ENCODE results near the gene ARHGAP44.
A peak's percentile ranks its signal among the peaks of the same experiment; 100 is the strongest.

Gene ARHGAP44

GRCh38 chr17:13005530-13005929, 216.2 kb downstream of the ARHGAP44 start:
- DNase-seq (ENCODE audit: extremely low spot score, insufficient read length, low read depth) (no peak), FAIRE-seq (no peak)

- no peak for FAIRE-seq
Observed at GRCh38 chr17:13008461-13008860, 219.2 kb downstream of the ARHGAP44 start.

DNA sequence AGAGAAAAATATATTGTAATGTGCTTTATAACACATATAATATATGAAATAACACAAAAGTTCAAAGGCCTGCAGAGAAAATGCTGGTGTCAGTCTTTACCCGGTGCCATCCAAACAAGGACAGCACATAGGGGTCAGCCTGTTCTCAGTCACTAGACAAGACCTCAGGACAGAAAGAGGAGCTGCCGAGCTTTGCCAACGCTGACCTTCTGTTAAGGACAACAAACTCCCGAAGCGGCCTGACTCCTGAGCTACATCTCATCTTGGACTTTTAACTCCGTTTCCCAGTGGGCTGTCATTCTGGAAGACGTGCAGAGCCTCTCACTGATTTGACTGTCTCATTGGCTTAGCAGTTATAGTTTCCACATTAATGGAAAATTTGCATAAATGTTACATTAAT, 221.7 kb downstream of the ARHGAP44 start:
- DNase-seq (ENCODE audit: extremely low spot score, insufficient read length, low read depth) (no peak), FAIRE-seq (no peak)

More at GRCh38 chr17:13008461-13008860, 219.2 kb downstream of the ARHGAP44 start:
- no peak for DNase-seq (ENCODE audit: extremely low spot score, insufficient read length, low read depth)

GRCh38 chr17:13014801-13015200, 225.5 kb downstream of the ARHGAP44 start:
- DNase-seq (ENCODE audit: extremely low spot score, insufficient read length, low read depth) (no peak), FAIRE-seq (no peak)

GRCh38 chr17:13016881-13017654, 227.8 kb downstream of the ARHGAP44 start:
- DNase-seq (ENCODE audit: extremely low spot score, insufficient read length, low read depth) (no peak), FAIRE-seq (peak; percentile 46)

DNA sequence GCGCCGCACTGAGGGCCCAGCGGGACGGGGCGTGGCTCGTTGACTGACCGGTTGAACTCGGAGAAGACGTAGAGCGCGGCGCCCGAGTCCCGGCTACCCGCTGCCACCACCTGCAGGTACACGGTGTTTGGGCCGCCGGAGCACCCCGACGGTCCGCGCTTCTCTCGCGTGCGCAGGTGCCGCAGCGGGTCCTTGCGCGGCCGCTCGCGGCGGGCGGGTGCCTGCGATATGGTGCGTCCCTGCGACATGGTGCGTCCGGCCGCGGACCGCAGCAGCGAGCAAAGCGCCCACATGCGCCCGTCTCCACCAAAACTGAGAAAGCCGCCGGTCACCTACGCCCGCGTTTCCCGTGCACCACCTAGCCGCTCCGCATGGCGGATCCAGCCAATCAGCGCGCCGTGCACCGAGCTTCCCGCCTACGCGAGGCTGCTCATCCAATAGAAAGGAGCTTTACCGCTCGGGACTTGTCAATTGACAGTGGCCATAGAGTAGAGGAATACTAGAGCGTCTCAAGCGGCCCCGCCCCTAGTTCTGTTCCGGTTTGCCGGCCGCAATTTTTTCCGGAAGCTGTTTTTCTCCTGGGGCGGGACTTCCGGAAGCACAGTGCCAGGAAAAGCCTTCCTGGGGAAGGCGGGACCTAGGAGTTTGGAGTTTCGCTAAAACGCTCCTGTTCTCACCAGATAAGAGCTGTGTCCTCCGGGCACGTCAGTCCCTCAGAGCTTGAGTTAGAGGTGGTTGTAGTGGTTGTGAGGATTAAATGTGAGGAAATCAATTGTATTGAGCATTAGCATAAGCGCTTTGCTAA, 228.6 kb downstream of the ARHGAP44 start, which contains the start of gene ELAC2:
Gene ELAC2, minus strand, starts transcription at position 373 of the 805 bp plus-strand sequence. Its CDS starts 80 bp downstream, at position 293.
- peak; percentile 93 for DNase-seq (ENCODE audit: extremely low spot score, insufficient read length, low read depth)
- peak; percentile 99 for FAIRE-seq

DNA sequence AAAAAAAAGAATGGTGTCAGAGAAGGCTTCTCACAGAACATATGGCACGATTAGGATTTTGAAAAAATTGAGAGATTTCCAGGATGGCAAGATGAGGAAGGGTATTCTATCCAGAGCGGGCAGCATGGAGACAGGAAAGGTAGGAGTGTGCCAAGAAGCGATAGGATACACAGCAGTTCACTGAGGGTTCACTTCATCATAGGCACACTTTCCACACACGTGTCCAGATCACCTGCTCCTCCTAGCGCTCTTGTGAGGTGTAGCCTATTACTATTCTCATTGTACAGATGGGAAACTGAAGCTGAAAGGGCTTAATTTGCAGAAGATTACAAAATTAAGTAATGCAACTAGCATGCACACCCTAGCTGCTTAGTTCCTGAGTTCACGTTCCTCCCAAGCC, 234.7 kb downstream of the ARHGAP44 start:
- DNase-seq (ENCODE audit: extremely low spot score, insufficient read length, low read depth) = no peak
- no peak for FAIRE-seq

GRCh38 chr17:13024526-13025257, 235.4 kb downstream of the ARHGAP44 start:
- FAIRE-seq = peak; percentile 80

DNA sequence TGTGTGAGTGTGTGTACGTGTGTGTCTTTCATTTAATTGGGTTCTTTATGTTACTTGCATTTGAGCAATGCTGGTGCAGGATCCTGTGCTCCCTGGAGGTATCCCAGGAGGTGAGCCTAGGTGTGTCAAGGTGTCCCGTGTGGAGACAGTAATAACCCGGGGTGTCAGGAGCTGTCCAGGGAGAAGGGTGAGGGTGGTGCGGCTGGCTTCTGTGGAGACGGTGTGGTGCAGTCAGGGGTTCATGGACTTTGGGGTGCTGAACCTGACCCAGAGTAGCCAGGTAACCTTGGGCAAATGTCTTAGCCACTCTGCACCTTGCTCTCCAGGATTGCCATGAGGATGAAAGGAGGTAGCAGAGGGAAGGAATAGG, 235.9 kb downstream of the ARHGAP44 start:
- FAIRE-seq = no peak
- DNase-seq (ENCODE audit: extremely low spot score, insufficient read length, low read depth) = no peak

More at GRCh38 chr17:13024526-13025257, 235.4 kb downstream of the ARHGAP44 start:
- peak; percentile 38 for DNase-seq (ENCODE audit: extremely low spot score, insufficient read length, low read depth)

- DNase-seq (ENCODE audit: extremely low spot score, insufficient read length, low read depth) (no peak), FAIRE-seq (no peak)
Observed at GRCh38 chr17:13025687-13026086, 236.4 kb downstream of the ARHGAP44 start.

DNA sequence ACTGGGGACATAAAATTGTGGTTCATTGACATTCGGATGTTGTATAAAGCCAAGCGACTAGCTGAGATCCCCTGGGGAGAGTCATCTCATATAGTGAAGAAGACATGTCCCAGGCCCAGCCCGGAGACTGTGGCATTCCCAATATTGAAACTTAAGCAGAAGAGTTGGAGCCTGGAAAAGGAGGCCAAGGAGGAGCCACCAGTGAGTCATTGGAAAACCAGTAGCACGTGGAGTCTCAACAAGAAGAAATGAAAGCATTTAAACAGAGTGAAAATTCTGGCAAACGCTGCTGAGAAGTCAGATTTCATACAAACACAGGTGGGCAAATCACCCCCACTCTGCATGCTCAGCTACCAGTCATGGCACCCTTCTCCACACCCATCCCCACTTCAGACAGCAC, 237.9 kb downstream of the ARHGAP44 start:
- no peak for FAIRE-seq
- no peak for DNase-seq (ENCODE audit: extremely low spot score, insufficient read length, low read depth)

DNA sequence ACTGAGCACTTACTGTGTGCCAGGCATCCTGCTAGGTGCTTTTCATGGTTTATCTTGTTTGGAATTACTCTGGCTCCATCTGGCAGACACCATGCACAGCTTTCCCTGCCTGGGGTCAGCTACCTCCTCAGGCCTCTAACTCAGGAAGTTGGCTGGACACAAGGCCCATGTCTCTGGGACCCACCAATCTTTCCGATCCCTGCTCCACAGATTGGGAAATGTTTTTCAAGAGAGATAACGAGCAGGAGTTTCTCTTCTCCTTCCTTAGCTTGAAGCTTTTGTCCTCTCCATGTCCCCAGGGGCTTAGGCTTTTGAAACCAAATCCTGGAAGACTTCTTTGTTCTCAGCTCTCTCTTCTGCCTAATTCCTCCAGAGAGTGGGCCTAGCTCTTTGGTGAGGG, 240.0 kb downstream of the ARHGAP44 start:
- DNase-seq (ENCODE audit: extremely low spot score, insufficient read length, low read depth) (no peak), FAIRE-seq (no peak)

DNA sequence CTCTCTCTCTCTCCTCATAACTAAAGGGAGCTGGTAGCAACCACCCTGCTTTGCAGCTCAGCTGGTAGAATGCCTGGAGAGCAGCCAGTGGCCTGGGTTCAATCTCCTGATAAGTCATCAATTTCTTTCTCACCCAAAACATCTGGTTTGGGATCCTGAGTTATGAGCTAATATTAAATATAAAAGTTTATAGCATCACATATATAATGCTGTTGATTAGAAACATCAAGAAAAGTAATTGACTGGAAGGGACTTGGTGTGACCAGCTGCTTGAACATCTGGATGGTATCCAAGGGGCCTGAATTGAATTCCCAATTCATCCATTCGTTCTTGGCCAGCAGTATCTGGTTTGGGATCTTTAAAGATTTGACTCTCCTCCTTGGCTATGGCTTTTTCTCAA, 240.8 kb downstream of the ARHGAP44 start:
- DNase-seq (ENCODE audit: extremely low spot score, insufficient read length, low read depth) (no peak), FAIRE-seq (no peak)

- FAIRE-seq (peak; percentile 64), DNase-seq (ENCODE audit: extremely low spot score, insufficient read length, low read depth) (peak; percentile 18)
Observed at GRCh38 chr17:13030459-13031300, 241.4 kb downstream of the ARHGAP44 start.

DNA sequence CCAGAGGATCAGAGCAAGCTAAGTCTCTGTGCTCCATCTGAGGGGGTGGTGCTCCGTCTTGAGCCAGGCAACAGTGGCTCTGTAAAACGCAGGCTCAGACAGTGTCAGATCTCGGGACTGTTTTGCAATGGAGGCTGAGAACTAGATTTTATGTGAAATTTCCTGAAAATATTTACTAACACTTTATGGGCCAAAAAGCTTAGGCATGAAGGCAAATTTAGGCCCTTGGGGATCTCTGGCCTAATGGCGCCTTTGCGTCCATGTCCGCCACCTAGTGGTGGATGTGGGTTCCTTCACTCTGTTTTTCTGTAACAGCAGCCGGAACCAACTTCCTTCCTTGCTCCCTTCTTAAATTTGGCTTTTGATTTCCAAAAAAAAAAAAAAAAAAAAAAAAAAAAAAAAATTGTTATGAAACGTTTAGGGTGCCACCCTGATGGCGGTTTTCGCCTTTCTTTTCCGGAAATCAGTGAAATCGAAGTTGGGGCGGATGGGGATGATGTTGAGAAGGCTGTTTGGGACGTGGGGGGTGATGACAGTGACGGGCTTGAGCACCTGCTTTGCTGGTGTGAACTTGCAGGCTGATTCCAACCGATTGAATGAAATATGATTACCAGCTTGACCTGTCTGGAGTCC, 242.5 kb downstream of the ARHGAP44 start:
- DNase-seq (ENCODE audit: extremely low spot score, insufficient read length, low read depth) = peak; percentile 37
- FAIRE-seq = peak; percentile 82

- no peak for DNase-seq (ENCODE audit: extremely low spot score, insufficient read length, low read depth)
- FAIRE-seq = no peak
Observed at GRCh38 chr17:13035420-13035819, 246.1 kb downstream of the ARHGAP44 start.

GRCh38 chr17:13036751-13037150, 247.5 kb downstream of the ARHGAP44 start:
- FAIRE-seq = no peak
- no peak for DNase-seq (ENCODE audit: extremely low spot score, insufficient read length, low read depth)

DNA sequence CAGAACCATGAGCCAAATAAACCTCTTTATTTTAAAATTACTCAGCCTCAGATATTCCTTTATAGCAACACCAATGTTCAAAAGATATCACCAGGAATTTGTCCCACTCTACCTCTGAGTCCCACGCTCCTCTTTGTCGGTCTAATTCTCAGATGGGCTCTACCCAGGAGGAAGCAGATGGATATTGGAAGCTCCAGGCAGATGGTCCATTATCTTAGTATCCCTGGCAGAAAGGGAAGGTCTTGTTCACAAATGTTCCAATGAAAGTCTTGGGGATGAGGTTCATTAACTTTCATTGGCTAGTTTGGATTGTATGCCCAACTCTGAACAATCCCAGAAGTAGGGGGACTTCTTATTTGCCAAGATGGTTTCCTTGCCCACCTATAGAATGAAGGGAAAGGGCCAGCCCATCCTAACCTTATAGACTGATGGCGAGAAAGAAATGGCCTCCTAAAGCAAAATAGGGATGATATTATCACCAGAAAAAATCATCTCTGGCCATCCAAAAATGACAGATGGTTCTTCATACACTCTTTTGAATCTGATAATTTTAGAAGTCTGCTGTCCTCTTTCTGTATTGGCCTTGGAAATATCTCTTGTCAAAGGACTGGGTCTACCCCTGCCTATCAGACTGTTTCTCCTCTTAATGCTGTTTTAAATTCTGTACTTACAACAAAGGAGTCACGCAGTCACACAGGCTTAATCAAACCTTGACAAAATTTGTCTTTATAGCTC, 249.8 kb downstream of the ARHGAP44 start:
- FAIRE-seq = no peak
- no peak for DNase-seq (ENCODE audit: extremely low spot score, insufficient read length, low read depth)

Data from GM18507 (cell line).